PC-3 (cell line): Measurements from ENCODE around the gene TIMP1. TPM values are rescaled to one million over a fixed set of nuclear protein-coding genes. Genes with fewer than 3 reads are reported as not detected.

Source experiments
- ATAC-seq: fragments of 200-7000 bp; cut with Tn5 transposase; 2 replicates; pipeline ENCODE4 v1.9.1; 2020; ENCODE audit warnings: mild to moderate bottlenecking, moderate library complexity
- BruUV-seq: library from RNA; stranded (reverse); fragments of 400-500 nt; replicated peaks from 2 replicates; lab custom pipeline; 2021; lab: Mats Ljungman, UMichigan
- CTCF ChIA-PET: fragments of 300-600 bp; sonication (Branson Sonifier 250); formaldehyde crosslinking; loops from one replicate; lab custom pipeline; 2022; ENCODE audit warnings: antibody characterized with exemption; lab: Charles Lee
- POLR2A ChIA-PET: fragments of 300-600 bp; sonication (Branson Sonifier 250); formaldehyde crosslinking; loops from one replicate; lab custom pipeline; 2022; ENCODE audit warnings: antibody characterized with exemption; ENCODE audit not compliant: unreplicated experiment; lab: Charles Lee
- DNase-seq: peaks from one replicate; pipeline ENCODE4 v3.0.0-alpha.2; 2015
- H2AFZ ChIP-seq: fragments of 300-600 bp; sonication (generic); 2 replicates; pipeline ENCODE4 v1.6.0; 2016; ENCODE audit warnings: antibody characterized with exemption, low read length
- H3F3A ChIP-seq: fragments of 300-600 bp; sonication (generic); one replicate; pipeline ENCODE4 v1.6.0; 2017; ENCODE audit warnings: antibody characterized with exemption, low read length, control low read depth, mild to moderate bottlenecking; ENCODE audit not compliant: unreplicated experiment
- H3K27ac ChIP-seq: fragments of 300-600 bp; sonication (generic); 2 replicates; pipeline ENCODE4 v1.5.1; 2016; ENCODE audit warnings: mild to moderate bottlenecking, low read length
- H3K27me3 ChIP-seq: fragments of 300-600 bp; sonication (generic); 2 replicates; pipeline ENCODE4 v1.6.1; 2016; ENCODE audit warnings: low read length, mixed read lengths
- H3K36me3 ChIP-seq: fragments of 300-600 bp; sonication (generic); 2 replicates; pipeline ENCODE4 v1.6.1; 2016; ENCODE audit warnings: low read depth, mixed run types, low read length, mixed read lengths
- H3K4me1 ChIP-seq: fragments of 300-600 bp; sonication (generic); 2 replicates; pipeline ENCODE4 v1.5.1; 2016; ENCODE audit warnings: low read length; ENCODE audit not compliant: insufficient read depth
- H3K4me2 ChIP-seq: fragments of 300-600 bp; sonication (generic); 2 replicates; pipeline ENCODE4 v1.6.0; 2016; ENCODE audit warnings: low read length
- H3K4me3 ChIP-seq: fragments of 300-600 bp; sonication (generic); 2 replicates; pipeline ENCODE4 v1.5.1; 2016; ENCODE audit warnings: mild to moderate bottlenecking, low read length, mixed read lengths
- H3K79me2 ChIP-seq: fragments of 300-600 bp; sonication (generic); 2 replicates; pipeline ENCODE4 v1.6.1; 2017; ENCODE audit warnings: low read length, mixed read lengths
- H3K9ac ChIP-seq: fragments of 300-600 bp; sonication (generic); 2 replicates; pipeline ENCODE4 v1.6.0; 2016; ENCODE audit warnings: mild to moderate bottlenecking, low read length
- H3K9me2 ChIP-seq: fragments of 300-600 bp; sonication (generic); replicated peaks from 2 replicates; pipeline ENCODE4 v1.6.1; 2016; ENCODE audit warnings: mixed run types, low read length, mixed read lengths
- H3K9me3 ChIP-seq: fragments of 300-600 bp; sonication (generic); 2 replicates; pipeline ENCODE4 v1.6.1; 2016; ENCODE audit warnings: low read length, mixed read lengths
- H4K20me1 ChIP-seq: fragments of 300-600 bp; sonication (generic); 2 replicates; pipeline ENCODE4 v1.6.1; 2016; ENCODE audit warnings: low read length, mixed read lengths
- CTCF ChIP-seq: fragments of 300-600 bp; sonication (generic); conservative IDR thresholded peaks from 2 replicates; pipeline ENCODE4 v1.5.1; 2017; ENCODE audit warnings: antibody characterized with exemption, low read depth, mild to moderate bottlenecking, low read length
- EZH2 ChIP-seq: fragments of 300-600 bp; sonication (generic); IDR thresholded peaks from one replicate; pipeline ENCODE4 v1.6.1; 2017; ENCODE audit warnings: antibody characterized with exemption, mild to moderate bottlenecking, low read length; ENCODE audit not compliant: unreplicated experiment
- EZH2phosphoT487 ChIP-seq: fragments of 300-600 bp; sonication (generic); IDR thresholded peaks from 2 replicates; pipeline ENCODE4 v1.6.1; 2018; ENCODE audit warnings: mild to moderate bottlenecking, antibody characterized with exemption, low read length, borderline replicate concordance
- intact Hi-C: fragments of 100-400 bp; cut with micrococcal nuclease; formaldehyde crosslinking; loops from 2 replicates; pipeline ENCODE4 v1.9.0; 2023
- microRNA-seq: library from miRNA; unstranded; fragments of <30 nt; microRNA quantifications from one replicate; pipeline ENCODE4 v1.1.0, GENCODE V29; 2020; ENCODE audit not compliant: unreplicated experiment
- total RNA-seq: library from RNA; depleted of rRNA; stranded (reverse); fragments of >200 nt; gene quantifications from 2 replicates; pipeline ENCODE4 v1.2.3, GENCODE V29; 2014; rRNA removed

The TIMP1 gene
- total RNA-seq, 1 experiment from 2014 or later: 222 TPM

GRCh38 chrX:47633689-47634590 lies 51.7 kb downstream of the TIMP1 start:
- no peak overlapping the region for H3K4me3 ChIP-seq
- CTCF ChIA-PET: no interaction called here
- H3K9ac ChIP-seq: no peak overlapping the region
- H3K4me1 ChIP-seq: no peaks in the 10 kb centered on the region
- no peaks in the 10 kb centered on the region for H3K9me3 ChIP-seq
- peaks cover 11% of the 10 kb centered on the region; the same call in 1 of the 2 replicates for H3K36me3 ChIP-seq
- no TSS peak for BruUV-seq
- H2AFZ ChIP-seq: no peak overlapping the region
- no peak for DNase-seq
- no peaks in the 10 kb centered on the region for H3K9me2 ChIP-seq
- H3K4me2 ChIP-seq: no peak overlapping the region
- POLR2A ChIA-PET: no interaction called here
- H3K27ac ChIP-seq: no peak overlapping the region
- no peaks in the 10 kb centered on the region for H3K27me3 ChIP-seq
- H4K20me1 ChIP-seq: no peaks in the 10 kb centered on the region
- intact Hi-C loops: no loop called here
- ATAC-seq: no peak
- H3F3A ChIP-seq: no peaks in the 10 kb centered on the region
- TF ChIP-seq EZH2 (no peak), EZH2phosphoT487 (no peak), CTCF (no peak)
- no peaks in the 10 kb centered on the region for H3K79me2 ChIP-seq

GRCh38 chrX:47634871-47635575 lies 52.8 kb downstream of the TIMP1 start:
- Histone ChIP-seq H4K20me1 (no peaks in the 10 kb centered on the region), H3F3A (no peaks in the 10 kb centered on the region), H3K9me2 (no peaks in the 10 kb centered on the region), H3K36me3 (peaks cover 17% of the 10 kb centered on the region), H3K27ac (no peak overlapping the region), H3K4me1 (no peaks in the 10 kb centered on the region), H3K4me3 (no peak overlapping the region), H3K9me3 (no peaks in the 10 kb centered on the region), H3K4me2 (no peak overlapping the region), H3K9ac (no peak overlapping the region), H2AFZ (no peak overlapping the region), H3K79me2 (no peaks in the 10 kb centered on the region), H3K27me3 (no peaks in the 10 kb centered on the region)
- intact Hi-C loops: no loop called here
- no TSS peak for BruUV-seq
- DNase-seq (no peak), ATAC-seq (no peak)
- CTCF ChIA-PET: no interaction called here
- TF ChIP-seq EZH2: no peak
- no peak for TF ChIP-seq CTCF
- TF ChIP-seq EZH2phosphoT487: no peak
- POLR2A ChIA-PET: no interaction called here

Small RNA genes within 50 kb of the gene (microRNA-seq; reads per million reads assigned to microRNA genes)
- not detected for gene MIR4769

Other genes starting within 250 kb of the TIMP1 start
- gene ZNF157, start 211.9 kb upstream of the TIMP1 start, total RNA-seq: 0.07 and 0.12 TPM in 2 replicates
- 11.1 and 11.3 TPM in 2 replicates for gene ZNF41, start 99.2 kb upstream of the TIMP1 start, total RNA-seq
- gene ARAF, start 21.2 kb upstream of the TIMP1 start, total RNA-seq: 52.6 and 77.1 TPM in 2 replicates
- gene SYN1, start 37.4 kb downstream of the TIMP1 start, total RNA-seq: not detected in 2 replicates
- 0.12 and 1.9 TPM in 2 replicates for gene CFP, start 47.5 kb downstream of the TIMP1 start, total RNA-seq
- gene ELK1, start 68.1 kb downstream of the TIMP1 start, total RNA-seq: 59.0 and 63.1 TPM in 2 replicates
- gene UXT, start 76.7 kb downstream of the TIMP1 start, total RNA-seq: 143 and 144 TPM in 2 replicates